Subcutaneous adipose tissue (tissue), 4 donors: ENCODE results near the gene FIGLA. TPM values are rescaled to one million over a fixed set of nuclear protein-coding genes. Genes with fewer than 3 reads are reported as not detected.

Experiments
- CTCF ChIP-seq: fragments of 450-650 bp; IDR thresholded peaks from one replicate; pipeline ENCODE4 v1.5.1; 2016; ENCODE audit warnings: low read depth, mild to moderate bottlenecking, control low read depth, antibody characterized with exemption, moderate library complexity
- total RNA-seq, 4 donors: library from RNA; depleted of rRNA; stranded (reverse); fragments of >200 nt; gene quantifications; one replicate each; pipeline ENCODE4 v1.1.0, GENCODE V29; 2016

FIGLA gene
- total RNA-seq, 4 donors from 2014 or later = not detected

GRCh38 chr2:70765507-70765906 lies 24.9 kb downstream of the FIGLA start:
- no peak for TF ChIP-seq CTCF

GRCh38 chr2:70759446-70759845 lies 31.0 kb downstream of the FIGLA start:
- TF ChIP-seq CTCF = no peak

- TF ChIP-seq CTCF = no peak
Observed at GRCh38 chr2:70757966-70758365, 32.5 kb downstream of the FIGLA start.

GRCh38 chr2:70757360-70757759 lies 33.1 kb downstream of the FIGLA start:
- no peak for TF ChIP-seq CTCF

- TF ChIP-seq CTCF = no peak
Observed at GRCh38 chr2:70756128-70756527, 34.3 kb downstream of the FIGLA start.

GRCh38 chr2:70753902-70754301 lies 36.5 kb downstream of the FIGLA start:
- no peak for TF ChIP-seq CTCF

- no peak for TF ChIP-seq CTCF
Observed at GRCh38 chr2:70753031-70753430, 37.4 kb downstream of the FIGLA start.

GRCh38 chr2:70752396-70752795 lies 38.0 kb downstream of the FIGLA start:
- no peak for TF ChIP-seq CTCF
